Stimulated activated CD8-positive, alpha-beta memory T cell treated with anti-CD3 and anti-CD28 coated beads, Interleukin-12 subunit alpha, Interleukin-12 subunit beta, amount 100 ng/mL, for 4 hours (primary cell): ENCODE results near the gene APEH.
A peak's percentile ranks its signal among the peaks of the same experiment; 100 is the strongest.

ENCODE experiments used
- DNase-seq: peaks from one replicate; pipeline ENCODE4 v3.0.0-alpha.2; 2020; ENCODE audit warnings: low read depth

The APEH gene

GRCh38 chr3:49714728-49715550 lies 40.8 kb downstream of the APEH start:
- no peak for DNase-seq

GRCh38 chr3:49715611-49716121 lies 41.5 kb downstream of the APEH start:
- DNase-seq = no peak

DNA sequence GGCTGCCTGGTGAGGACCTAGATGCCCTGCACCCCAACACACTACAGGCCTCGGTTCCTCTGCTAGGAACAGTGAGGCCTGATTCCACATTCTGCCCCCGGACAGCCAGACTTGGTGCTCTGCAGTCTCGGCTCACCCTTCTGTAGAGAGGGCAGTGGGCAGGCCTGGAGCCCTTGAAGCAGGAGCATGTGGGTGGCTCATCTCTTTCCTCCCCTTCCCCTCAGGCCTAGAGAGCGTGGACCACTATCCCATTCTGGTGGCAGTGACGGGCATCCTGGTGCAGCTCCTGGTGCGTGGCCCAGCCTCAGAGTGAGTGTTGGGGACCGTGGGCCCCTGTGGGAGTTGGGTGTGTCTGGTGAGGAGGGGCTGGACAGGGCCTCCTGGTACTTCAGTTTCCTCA lies 42.0 kb downstream of the APEH start:
- DNase-seq = no peak

- no peak for DNase-seq
Measured at GRCh38 chr3:49716691-49717210, 42.6 kb downstream of the APEH start.

DNA sequence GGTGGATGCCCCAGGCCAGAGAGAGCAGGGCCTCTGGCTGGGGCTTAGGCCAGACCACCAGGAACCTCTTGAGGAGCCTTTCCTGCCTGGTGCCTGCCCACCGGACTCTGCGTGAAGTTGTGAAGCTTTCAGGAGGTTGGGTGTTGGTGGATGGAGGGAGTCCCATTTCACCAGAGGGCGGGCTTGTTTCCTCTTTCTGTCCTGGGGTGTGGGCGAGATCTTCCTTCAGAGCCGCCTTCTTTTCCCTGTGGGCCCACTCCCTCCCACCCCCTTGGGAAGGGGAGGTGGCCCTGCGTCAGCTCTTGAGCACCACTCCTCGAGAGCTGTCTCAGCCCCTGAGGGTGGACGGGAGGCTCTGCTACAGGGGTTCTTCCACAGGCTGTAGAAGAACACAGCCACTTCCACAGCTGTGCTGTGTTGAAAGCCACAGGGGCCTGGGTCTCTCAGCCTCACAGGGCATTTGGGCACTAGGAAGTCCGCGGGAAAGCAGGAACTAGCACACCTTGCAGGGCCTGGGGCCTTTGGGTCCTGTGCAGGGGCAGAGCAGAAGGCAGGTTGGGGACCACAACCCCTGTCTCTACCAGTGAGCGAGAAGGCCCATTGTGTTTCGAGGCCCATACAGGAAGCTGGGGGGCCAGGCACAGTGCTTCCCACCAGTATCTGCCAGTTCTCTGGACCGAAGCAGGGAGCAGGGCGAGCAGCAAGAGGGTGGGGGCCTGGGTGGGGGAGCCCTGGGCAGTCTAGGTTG lies 43.2 kb downstream of the APEH start:
- DNase-seq = no peak

- DNase-seq = no peak
Measured at GRCh38 chr3:49717959-49718857, 44.1 kb downstream of the APEH start.

- DNase-seq = no peak
Measured at GRCh38 chr3:49718858-49719213, 44.7 kb downstream of the APEH start.

GRCh38 chr3:49719214-49719884 lies 45.2 kb downstream of the APEH start, which contains the start of gene AMIGO3:
Gene AMIGO3, minus strand, starts transcription at chr3:49719684. Its CDS starts 219 bp downstream, at chr3:49719465.
- peak; percentile 81 for DNase-seq

- DNase-seq = no peak
Measured at GRCh38 chr3:49720855-49721595, 46.9 kb downstream of the APEH start.

GRCh38 chr3:49721596-49721895 lies 47.4 kb downstream of the APEH start:
- DNase-seq = no peak

- no peak for DNase-seq
Measured at GRCh38 chr3:49721896-49722781, 48.0 kb downstream of the APEH start.

DNA sequence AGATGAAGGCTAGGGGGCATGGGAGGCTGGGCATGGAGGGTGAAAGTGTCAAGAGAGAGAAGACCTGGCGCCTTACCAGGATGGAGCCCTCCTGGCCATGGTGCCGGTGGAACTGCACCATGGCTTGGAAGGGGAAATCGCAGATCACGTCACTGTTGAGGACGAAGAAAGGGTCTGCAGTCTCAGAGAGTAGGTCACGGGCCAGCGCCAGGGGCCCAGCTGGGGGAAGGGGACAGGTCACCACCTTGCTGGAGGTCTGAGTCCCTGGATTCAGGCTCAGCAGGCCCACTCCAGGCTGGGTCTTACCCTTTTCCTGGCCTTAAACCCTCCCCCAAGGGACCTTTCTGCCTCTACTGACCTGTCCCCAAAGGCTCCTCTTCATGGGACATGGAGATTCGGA lies 48.7 kb downstream of the APEH start:
- no peak for DNase-seq

DNA sequence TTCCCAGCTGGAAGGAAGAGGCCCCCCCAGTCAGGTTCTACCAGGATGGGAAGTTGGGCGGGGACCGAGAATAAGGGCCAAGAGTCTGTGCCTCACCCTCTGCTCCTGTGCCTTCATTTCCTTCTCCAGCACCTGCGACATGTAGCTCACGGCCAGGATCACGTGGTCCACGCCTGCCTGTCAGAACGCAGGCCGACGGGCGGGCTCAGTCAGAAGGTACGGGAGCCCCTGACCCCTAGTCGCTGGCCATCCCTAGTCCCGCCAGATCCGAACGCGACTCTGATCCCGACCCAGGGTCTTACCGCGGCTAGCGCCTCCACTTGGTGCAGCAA lies 49.1 kb downstream of the APEH start:
- DNase-seq = no peak

- peak; percentile 88 for DNase-seq
Measured at GRCh38 chr3:49723628-49724551, 49.7 kb downstream of the APEH start, which contains the start of gene GMPPB. Gene GMPPB, minus strand, starts transcription at chr3:49723951. Its CDS starts 225 bp downstream, at chr3:49723726.

DNA sequence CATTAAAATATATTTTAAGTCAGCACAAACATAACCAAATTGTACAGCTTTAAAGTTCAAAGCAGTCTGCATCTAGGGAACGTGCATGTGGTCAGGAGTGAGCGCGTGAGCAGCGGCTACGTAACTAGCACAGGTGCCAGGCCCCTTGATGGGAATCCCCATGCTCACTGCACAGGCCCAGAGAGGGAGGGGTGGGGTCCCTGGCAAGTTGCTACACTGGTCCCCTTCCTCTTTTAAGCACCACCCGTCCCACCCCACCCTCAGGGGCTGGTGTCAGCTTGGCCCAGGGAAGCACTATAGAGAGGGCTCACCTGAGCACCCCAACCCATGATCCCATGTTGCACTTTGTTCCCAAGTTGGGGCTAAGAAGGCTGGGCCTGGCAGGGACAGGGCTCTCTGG lies 50.4 kb downstream of the APEH start:
- DNase-seq = no peak

- no peak for DNase-seq
Measured at GRCh38 chr3:49725906-49726681, 51.9 kb downstream of the APEH start.

GRCh38 chr3:49727154-49727923 lies 53.2 kb downstream of the APEH start:
- DNase-seq = no peak
